ENCODE data around the gene TLR4. TPM values are rescaled to one million over a fixed set of nuclear protein-coding genes. Genes with fewer than 3 reads are reported as not detected.

TLR4 gene
- total RNA-seq, 1 donor from 2014 or later, result 14.4 TPM

GRCh38 chr9:117739206-117739605, 35.0 kb downstream of the TLR4 start:
- DNase-seq, result no peak
- no peak for ATAC-seq
- intact Hi-C loops (cut with micrococcal nuclease), result no loop called here

GRCh38 chr9:117739624-117740347, 35.6 kb downstream of the TLR4 start:
- DNase-seq (no peak), ATAC-seq (no peak)
- intact Hi-C loops (cut with micrococcal nuclease), result no loop called here

- ATAC-seq, result no peak
- intact Hi-C loops (cut with micrococcal nuclease), result no loop called here
Measured at GRCh38 chr9:117742131-117742530, 37.9 kb downstream of the TLR4 start.

GRCh38 chr9:117744369-117744768, 40.2 kb downstream of the TLR4 start:
- no peak for ATAC-seq
- intact Hi-C loops (cut with micrococcal nuclease), result no loop called here
- no peak for DNase-seq

More at GRCh38 chr9:117742131-117742530, 37.9 kb downstream of the TLR4 start:
- no peak for DNase-seq

GRCh38 chr9:117744856-117745389, 40.7 kb downstream of the TLR4 start:
- ATAC-seq, result peak; percentile 73
- intact Hi-C loops (cut with micrococcal nuclease), result no loop called here
- DNase-seq, result peak; percentile 39

GRCh38 chr9:117745598-117745997, 41.4 kb downstream of the TLR4 start:
- intact Hi-C loops (cut with micrococcal nuclease), result no loop called here

GRCh38 chr9:117746263-117746662, 42.1 kb downstream of the TLR4 start:
- intact Hi-C loops (cut with micrococcal nuclease), result no loop called here

More at GRCh38 chr9:117745598-117745997, 41.4 kb downstream of the TLR4 start:
- DNase-seq (no peak), ATAC-seq (no peak)

GRCh38 chr9:117747386-117747970, 43.3 kb downstream of the TLR4 start:
- DNase-seq, result no peak
- intact Hi-C loops (cut with micrococcal nuclease), result no loop called here
- no peak for ATAC-seq

More at GRCh38 chr9:117746263-117746662, 42.1 kb downstream of the TLR4 start:
- DNase-seq, result no peak
- no peak for ATAC-seq

- intact Hi-C loops (cut with micrococcal nuclease), result no loop called here
- DNase-seq (no peak), ATAC-seq (no peak)
Measured at GRCh38 chr9:117750401-117750800, 46.2 kb downstream of the TLR4 start.

GRCh38 chr9:117752894-117753293, 48.7 kb downstream of the TLR4 start:
- intact Hi-C loops (cut with micrococcal nuclease), result no loop called here
- DNase-seq (no peak), ATAC-seq (no peak)

- DNase-seq (no peak), ATAC-seq (peak; percentile 41)
- intact Hi-C loops (cut with micrococcal nuclease), result no loop called here
Measured at GRCh38 chr9:117757561-117758190, 53.5 kb downstream of the TLR4 start.

- ATAC-seq, result no peak
- no peak for DNase-seq
Measured at GRCh38 chr9:117763314-117763713, 59.1 kb downstream of the TLR4 start.

GRCh38 chr9:117768750-117769395, 64.7 kb downstream of the TLR4 start:
- intact Hi-C loops (cut with micrococcal nuclease), result no loop called here
- ATAC-seq, result no peak
- DNase-seq, result no peak

More at GRCh38 chr9:117763314-117763713, 59.1 kb downstream of the TLR4 start:
- intact Hi-C loops (cut with micrococcal nuclease), result no loop called here

GRCh38 chr9:117771136-117771535, 66.9 kb downstream of the TLR4 start:
- no peak for ATAC-seq
- no peak for DNase-seq
- intact Hi-C loops (cut with micrococcal nuclease), result no loop called here

GRCh38 chr9:117772960-117773359, 68.8 kb downstream of the TLR4 start:
- DNase-seq, result no peak
- intact Hi-C loops (cut with micrococcal nuclease), result no loop called here
- ATAC-seq, result no peak

Measured in left ventricle myocardium superior (tissue), 1 donor.